Measurements from ENCODE around the gene CTDSPL.

GRCh38 chr3:37824090-37824953 lies 37.4 kb upstream of the CTDSPL start:
- TF ChIP-seq, protein P1, sequence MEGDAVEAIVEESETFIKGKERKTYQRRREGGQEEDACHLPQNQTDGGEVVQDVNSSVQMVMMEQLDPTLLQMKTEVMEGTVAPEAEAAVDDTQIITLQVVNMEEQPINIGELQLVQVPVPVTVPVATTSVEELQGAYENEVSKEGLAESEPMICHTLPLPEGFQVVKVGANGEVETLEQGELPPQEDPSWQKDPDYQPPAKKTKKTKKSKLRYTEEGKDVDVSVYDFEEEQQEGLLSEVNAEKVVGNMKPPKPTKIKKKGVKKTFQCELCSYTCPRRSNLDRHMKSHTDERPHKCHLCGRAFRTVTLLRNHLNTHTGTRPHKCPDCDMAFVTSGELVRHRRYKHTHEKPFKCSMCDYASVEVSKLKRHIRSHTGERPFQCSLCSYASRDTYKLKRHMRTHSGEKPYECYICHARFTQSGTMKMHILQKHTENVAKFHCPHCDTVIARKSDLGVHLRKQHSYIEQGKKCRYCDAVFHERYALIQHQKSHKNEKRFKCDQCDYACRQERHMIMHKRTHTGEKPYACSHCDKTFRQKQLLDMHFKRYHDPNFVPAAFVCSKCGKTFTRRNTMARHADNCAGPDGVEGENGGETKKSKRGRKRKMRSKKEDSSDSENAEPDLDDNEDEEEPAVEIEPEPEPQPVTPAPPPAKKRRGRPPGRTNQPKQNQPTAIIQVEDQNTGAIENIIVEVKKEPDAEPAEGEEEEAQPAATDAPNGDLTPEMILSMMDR (IDR thresholded peaks at IDR 0.05; ENCODE audit: low read depth, low read length, missing input control): no peak
- TF ChIP-seq, protein P2, sequence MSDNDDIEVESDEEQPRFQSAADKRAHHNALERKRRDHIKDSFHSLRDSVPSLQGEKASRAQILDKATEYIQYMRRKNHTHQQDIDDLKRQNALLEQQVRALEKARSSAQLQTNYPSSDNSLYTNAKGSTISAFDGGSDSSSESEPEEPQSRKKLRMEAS (IDR thresholded peaks at IDR 0.05): no peak
- TF ChIP-seq REST (IDR thresholded peaks at IDR 0.05): no peak
- no peak for TF ChIP-seq RAD21 (IDR thresholded peaks at IDR 0.05)
- no peak for TF ChIP-seq SP1 (IDR thresholded peaks at IDR 0.05)
- TF ChIP-seq EGR1 (IDR thresholded peaks at IDR 0.05; ENCODE audit: low read depth in 2 of 2): no peak
- TF ChIP-seq, protein P3, sequence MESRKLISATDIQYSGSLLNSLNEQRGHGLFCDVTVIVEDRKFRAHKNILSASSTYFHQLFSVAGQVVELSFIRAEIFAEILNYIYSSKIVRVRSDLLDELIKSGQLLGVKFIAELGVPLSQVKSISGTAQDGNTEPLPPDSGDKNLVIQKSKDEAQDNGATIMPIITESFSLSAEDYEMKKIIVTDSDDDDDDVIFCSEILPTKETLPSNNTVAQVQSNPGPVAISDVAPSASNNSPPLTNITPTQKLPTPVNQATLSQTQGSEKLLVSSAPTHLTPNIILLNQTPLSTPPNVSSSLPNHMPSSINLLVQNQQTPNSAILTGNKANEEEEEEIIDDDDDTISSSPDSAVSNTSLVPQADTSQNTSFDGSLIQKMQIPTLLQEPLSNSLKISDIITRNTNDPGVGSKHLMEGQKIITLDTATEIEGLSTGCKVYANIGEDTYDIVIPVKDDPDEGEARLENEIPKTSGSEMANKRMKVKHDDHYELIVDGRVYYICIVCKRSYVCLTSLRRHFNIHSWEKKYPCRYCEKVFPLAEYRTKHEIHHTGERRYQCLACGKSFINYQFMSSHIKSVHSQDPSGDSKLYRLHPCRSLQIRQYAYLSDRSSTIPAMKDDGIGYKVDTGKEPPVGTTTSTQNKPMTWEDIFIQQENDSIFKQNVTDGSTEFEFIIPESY (IDR thresholded peaks at IDR 0.05): no peak
- no peak for TF ChIP-seq GABPA (IDR thresholded peaks at IDR 0.05 in 1 of 2, conservative IDR thresholded peaks at IDR 0.05 in 1 of 2)
- TF ChIP-seq JUND (IDR thresholded peaks at IDR 0.05): no peak
- TF ChIP-seq, protein P4, sequence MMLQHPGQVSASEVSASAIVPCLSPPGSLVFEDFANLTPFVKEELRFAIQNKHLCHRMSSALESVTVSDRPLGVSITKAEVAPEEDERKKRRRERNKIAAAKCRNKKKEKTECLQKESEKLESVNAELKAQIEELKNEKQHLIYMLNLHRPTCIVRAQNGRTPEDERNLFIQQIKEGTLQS (IDR thresholded peaks at IDR 0.05): no peak
- TF ChIP-seq TAF1 (conservative IDR thresholded peaks at IDR 0.05): no peak
- no peak for TF ChIP-seq YY1 (IDR thresholded peaks at IDR 0.05)
- no peak for TF ChIP-seq RXRA (IDR thresholded peaks at IDR 0.05)
